RWPE2 (cell line): ENCODE results near the gene FOXO1.

Experiments used
- ATAC-seq: fragments of 200-7000 bp; cut with Tn5 transposase; 3 replicates; pipeline ENCODE4 v1.9.1; 2021; ENCODE audit warnings: low read depth
- DNase-seq: peaks from one replicate; pipeline ENCODE4 v3.0.0-alpha.2; 2020; ENCODE audit warnings: low spot score
- H3K27ac ChIP-seq: fragments of 450-650 bp; 2 replicates; pipeline ENCODE4 v1.5.1; 2017; ENCODE audit warnings: mild to moderate bottlenecking; ENCODE audit not compliant: poor library complexity, severe bottlenecking
- H3K27me3 ChIP-seq: fragments of 250-450 bp; sonication (Bioruptor Pico); 2 replicates; pipeline ENCODE4 v1.5.1; 2021; ENCODE audit warnings: mild to moderate bottlenecking, moderate library complexity; ENCODE audit not compliant: insufficient read depth, poor library complexity, severe bottlenecking
- H3K36me3 ChIP-seq: fragments of 250-450 bp; sonication (Bioruptor Pico); 2 replicates; pipeline ENCODE4 v1.5.1; 2020; ENCODE audit warnings: low read depth, mild to moderate bottlenecking, moderate library complexity
- H3K4me1 ChIP-seq: fragments of 250-450 bp; sonication (Bioruptor Pico); 2 replicates; pipeline ENCODE4 v1.5.1; 2021; ENCODE audit warnings: mild to moderate bottlenecking, moderate library complexity; ENCODE audit not compliant: insufficient read depth, poor library complexity, severe bottlenecking
- H3K4me3 ChIP-seq: fragments of 250-450 bp; sonication (Bioruptor Pico); 2 replicates; pipeline ENCODE4 v1.5.1; 2021; ENCODE audit warnings: mild to moderate bottlenecking, moderate library complexity; ENCODE audit not compliant: severe bottlenecking
- H3K9me3 ChIP-seq: fragments of 250-450 bp; sonication (Bioruptor Pico); 2 replicates; pipeline ENCODE4 v1.5.1; 2021; ENCODE audit warnings: mild to moderate bottlenecking, moderate library complexity; ENCODE audit not compliant: severe bottlenecking
- CTCF ChIP-seq: fragments of 450-650 bp; IDR thresholded peaks from one replicate; pipeline ENCODE4 v1.5.1; 2017; ENCODE audit warnings: mild to moderate bottlenecking, moderate library complexity; ENCODE audit not compliant: poor library complexity, severe bottlenecking

FOXO1 gene

DNA sequence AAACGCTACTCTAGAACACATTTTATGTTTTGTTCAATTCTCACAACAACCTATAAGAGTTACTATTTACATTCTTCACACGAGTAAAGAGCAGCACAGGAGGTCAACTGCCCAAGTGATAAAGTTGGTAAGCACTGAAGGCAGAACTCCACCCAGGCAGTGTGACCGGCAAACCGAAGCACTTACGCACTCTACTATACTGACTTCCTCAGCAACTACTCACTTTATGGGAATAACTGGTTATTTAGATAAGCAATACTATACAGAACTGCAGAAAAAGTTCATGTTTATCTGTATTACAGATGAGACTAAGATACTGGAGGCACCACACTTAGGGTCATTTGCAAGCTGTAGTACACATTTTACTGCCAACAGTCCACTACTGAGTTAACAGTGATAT, 28.8 kb downstream of the FOXO1 start:
- Histone ChIP-seq H3K9me3 (no peaks in the 10 kb centered on the region), H3K4me3 (no peak overlapping the region), H3K4me1 (no peaks in the 10 kb centered on the region), H3K36me3 (no peaks in the 10 kb centered on the region), H3K27ac (no peak overlapping the region), H3K27me3 (no peaks in the 10 kb centered on the region)
- DNase-seq (no peak), ATAC-seq (no peak)
- no peak for TF ChIP-seq CTCF

- TF ChIP-seq CTCF: no peak
- H3K27ac ChIP-seq: no peak overlapping the region
- no peaks in the 10 kb centered on the region for H3K9me3 ChIP-seq
- no peak overlapping the region for H3K4me3 ChIP-seq
- ATAC-seq (no peak), DNase-seq (no peak)
- H3K27me3 ChIP-seq: no peaks in the 10 kb centered on the region
- H3K36me3 ChIP-seq: no peaks in the 10 kb centered on the region
- H3K4me1 ChIP-seq: no peaks in the 10 kb centered on the region
Observed at GRCh38 chr13:40635315-40635995, 31.0 kb downstream of the FOXO1 start.

DNA sequence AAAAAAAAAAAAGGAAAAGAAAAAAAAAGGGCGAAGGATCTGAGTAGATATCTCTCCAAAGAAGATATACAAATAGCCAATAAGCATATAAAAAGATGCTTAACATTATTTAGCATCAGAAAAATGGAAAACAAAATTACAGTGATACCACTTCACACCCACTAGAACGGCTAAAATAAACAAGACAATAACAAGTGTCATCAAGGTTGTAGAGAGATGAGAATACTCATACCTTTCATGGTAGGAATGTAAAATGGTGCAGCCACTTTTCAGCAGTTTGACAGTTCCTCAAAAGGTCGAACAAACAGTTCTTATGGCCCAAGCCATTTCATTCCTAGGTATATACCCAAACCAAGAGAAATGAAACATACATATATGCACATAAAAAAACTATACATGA, 33.5 kb downstream of the FOXO1 start:
- Histone ChIP-seq H3K27ac (no peak overlapping the region), H3K4me1 (no peaks in the 10 kb centered on the region), H3K27me3 (no peaks in the 10 kb centered on the region), H3K9me3 (no peaks in the 10 kb centered on the region), H3K36me3 (no peaks in the 10 kb centered on the region), H3K4me3 (no peak overlapping the region)
- TF ChIP-seq CTCF: no peak
- DNase-seq (no peak), ATAC-seq (no peak)

DNA sequence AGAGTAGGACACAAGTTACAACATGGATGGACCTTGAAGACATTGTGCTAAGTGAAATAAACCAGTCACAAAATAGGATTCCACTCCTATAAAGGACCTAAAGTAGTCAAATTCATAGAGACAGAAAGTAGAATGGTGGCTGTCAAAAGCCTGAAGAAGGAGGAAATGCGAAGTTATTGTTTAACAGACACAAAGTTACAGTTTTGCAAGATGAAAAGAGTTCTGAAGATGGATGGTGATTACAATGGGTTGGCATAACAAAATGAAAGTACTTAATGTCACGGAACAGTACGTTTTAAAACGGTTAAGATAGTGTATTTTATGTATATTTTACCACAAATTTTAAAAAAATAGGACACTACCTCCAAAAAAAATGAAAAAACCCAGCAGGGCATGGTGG, 34.8 kb downstream of the FOXO1 start:
- no peaks in the 10 kb centered on the region for H3K36me3 ChIP-seq
- no peaks in the 10 kb centered on the region for H3K9me3 ChIP-seq
- no peak overlapping the region for H3K27ac ChIP-seq
- TF ChIP-seq CTCF: no peak
- no peak for ATAC-seq
- no peaks in the 10 kb centered on the region for H3K27me3 ChIP-seq
- no peak overlapping the region for H3K4me3 ChIP-seq
- no peaks in the 10 kb centered on the region for H3K4me1 ChIP-seq
- DNase-seq: no peak

DNA sequence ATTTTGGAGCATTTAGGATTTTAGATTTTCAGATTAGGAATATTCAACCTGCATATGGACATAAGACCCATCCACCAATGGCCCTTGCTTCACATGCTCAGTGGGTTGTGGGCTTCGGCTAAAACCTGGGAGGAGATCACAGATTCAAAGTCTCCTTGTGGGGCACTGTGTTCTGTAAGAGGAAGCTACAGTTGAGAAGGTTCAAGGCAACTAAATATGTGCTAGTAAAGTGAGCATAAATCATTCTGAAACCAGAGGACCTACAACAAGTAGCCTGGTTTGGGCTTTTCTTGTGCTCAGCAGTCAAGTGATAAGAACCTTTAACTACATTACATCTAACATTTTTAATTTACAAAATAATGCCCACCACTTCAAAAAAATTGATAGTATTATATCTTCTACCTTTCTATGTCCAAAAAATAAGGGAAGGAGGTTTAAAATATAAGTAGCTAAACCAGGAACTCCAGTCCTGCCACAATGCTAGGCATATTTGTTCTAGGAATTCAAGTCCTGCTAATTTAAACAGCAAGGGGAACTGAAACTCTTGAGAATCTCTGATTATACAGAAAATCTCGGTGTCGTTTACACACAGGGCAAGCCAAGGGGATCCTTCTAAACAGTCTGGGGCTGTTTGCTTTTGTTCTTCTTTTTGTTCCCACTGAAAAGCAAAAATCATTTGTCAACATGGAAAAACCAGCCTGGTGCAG, 36.6 kb downstream of the FOXO1 start:
- Histone ChIP-seq H3K4me3 (no peak overlapping the region), H3K27ac (no peak overlapping the region), H3K4me1 (peaks cover 11% of the 10 kb centered on the region), H3K9me3 (no peaks in the 10 kb centered on the region), H3K27me3 (no peaks in the 10 kb centered on the region), H3K36me3 (no peaks in the 10 kb centered on the region)
- ATAC-seq: no peak
- no peak for DNase-seq
- no peak for TF ChIP-seq CTCF
